NCI-H69 (cell line): ENCODE results near the gene DNAJC5.
"Not testable (repeated sequence)": the region's sequence is repeated elsewhere in the genome, so short reads cannot be mapped to it uniquely, and the experiment has no call there.

ENCODE experiments used
- DNase-seq: peaks from one replicate; lab custom pipeline; 2025; lab: John Stamatoyannopoulos, UW

The DNAJC5 gene

DNA sequence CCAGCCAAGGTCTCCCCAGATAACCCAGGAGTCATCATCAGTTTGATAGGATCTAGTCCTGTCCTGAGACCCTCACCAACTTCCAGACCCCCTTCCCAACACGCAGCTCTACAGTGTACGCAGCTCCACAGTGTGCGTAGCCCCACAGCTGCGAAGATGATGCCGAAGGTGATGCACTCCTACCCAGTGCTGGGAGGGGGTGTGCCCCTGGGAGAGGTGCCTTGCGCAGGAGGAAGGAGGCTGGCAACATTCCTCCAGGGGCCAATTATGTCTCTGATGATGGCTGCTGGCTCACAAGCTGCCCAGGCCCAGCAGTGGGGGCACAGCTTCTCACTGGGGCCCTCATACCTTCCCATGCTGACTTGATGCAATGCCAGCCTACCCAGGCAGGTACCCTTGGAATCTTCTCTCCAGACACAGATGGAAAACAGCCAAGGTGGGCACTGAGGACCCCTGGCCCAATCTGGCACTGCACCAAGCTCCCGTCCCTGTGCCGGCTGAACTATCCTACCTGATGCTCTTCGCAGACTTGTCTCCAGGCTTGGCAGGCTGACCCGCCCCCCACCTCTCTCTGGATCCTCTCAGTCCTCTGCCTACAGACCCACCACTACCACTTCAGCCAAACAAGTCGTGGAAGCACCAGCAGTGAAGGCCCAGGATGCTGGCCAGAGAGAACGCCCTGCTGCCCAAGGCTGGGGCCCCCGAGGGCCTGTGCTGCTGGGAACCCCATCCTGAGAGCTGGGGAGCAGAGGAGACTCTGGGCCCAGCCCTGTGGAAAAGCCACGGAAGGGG, 73.4 kb downstream of the DNAJC5 start:
- no peak for DNase-seq

DNA sequence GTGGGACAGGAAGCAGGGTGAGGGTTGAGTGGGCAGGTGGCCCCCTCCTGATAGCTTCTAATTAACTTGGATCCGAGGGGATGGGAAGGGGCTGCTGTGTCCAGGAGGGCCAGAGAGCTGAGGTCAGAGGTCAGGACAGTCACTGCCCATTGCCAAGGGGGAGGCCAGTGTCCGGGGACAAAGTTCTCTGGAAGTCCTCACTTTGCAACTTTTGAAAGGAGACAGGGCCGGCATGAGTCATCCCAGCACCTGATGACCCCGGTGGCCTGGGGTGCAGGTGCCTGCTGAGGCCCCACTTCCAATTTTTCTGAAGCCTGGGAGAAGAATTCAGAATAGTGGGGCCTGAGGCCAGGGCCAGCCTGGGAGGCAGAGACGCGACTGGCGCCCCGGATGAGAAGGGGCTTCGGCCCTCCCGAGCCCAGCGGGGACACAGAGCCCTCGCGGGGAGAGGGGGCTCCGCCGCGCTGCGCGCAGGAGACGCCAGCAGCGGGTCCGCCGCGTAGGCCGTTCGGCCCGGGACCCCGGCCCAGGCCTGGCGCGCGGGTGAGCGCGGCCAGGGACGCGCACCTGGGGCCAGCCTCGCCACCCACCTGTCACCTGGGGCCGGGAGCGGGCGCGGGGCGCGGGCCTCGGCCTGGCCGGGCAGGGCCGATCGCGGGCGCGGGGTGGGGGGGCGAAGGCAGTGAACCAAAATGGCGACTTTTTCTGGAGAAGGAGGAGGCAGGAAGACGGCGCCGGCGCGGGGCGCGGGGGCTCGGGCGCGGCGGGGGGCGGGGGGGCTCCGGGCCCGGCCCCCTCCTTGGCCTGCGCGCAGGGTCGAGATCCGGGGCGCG, 74.2 kb downstream of the DNAJC5 start:
- peak; percentile 61 for DNase-seq

DNA sequence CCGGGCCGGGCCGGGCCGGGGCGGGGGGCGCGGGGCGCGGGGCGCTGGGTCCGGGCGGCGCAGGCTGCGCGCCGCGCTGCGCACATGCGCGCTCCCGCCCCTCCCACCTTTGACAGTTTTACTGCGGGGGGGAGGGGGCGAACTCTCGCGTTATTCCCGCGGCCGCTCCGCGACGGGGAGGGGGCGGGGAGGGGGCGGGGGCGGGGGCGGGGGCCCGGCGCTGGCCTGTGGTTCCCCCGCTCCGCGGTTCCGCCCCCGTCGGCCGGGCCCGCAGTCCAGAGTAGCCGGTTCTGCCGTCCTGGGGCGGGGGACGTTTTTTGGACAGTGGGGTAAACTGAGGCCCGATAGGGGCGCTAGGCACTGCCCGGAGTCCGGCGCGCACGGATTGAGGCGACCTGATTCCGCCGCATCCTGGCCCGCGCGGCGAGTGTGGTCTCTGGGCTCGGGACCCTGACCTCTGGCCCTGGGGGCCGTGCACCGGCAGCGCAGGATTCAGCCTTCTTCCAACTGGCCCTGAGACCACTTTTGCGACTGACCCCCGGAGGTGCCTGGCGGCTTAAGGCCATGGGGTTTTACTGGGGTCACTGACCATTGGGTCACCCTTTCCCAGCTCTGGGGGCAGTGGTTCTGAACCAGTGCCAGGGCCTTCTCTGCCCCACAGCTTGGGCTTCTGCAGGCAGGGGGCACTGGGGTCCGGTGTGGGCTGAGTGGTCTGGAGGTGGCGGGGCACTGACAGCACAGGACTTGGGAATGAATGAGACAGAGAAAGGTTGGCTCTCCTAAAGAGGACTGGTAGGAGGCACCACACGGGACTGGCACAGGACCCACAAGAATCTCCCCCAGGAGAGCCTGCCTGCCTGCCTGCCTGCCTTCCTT, 75.2 kb downstream of the DNAJC5 start, which contains the start of gene ZNF512B:
TSS of gene ZNF512B (minus strand) at position 93 of the 876 bp plus-strand sequence. CDS start 1,980 bp downstream, outside the sequence.
- DNase-seq, result peak; percentile 86

DNA sequence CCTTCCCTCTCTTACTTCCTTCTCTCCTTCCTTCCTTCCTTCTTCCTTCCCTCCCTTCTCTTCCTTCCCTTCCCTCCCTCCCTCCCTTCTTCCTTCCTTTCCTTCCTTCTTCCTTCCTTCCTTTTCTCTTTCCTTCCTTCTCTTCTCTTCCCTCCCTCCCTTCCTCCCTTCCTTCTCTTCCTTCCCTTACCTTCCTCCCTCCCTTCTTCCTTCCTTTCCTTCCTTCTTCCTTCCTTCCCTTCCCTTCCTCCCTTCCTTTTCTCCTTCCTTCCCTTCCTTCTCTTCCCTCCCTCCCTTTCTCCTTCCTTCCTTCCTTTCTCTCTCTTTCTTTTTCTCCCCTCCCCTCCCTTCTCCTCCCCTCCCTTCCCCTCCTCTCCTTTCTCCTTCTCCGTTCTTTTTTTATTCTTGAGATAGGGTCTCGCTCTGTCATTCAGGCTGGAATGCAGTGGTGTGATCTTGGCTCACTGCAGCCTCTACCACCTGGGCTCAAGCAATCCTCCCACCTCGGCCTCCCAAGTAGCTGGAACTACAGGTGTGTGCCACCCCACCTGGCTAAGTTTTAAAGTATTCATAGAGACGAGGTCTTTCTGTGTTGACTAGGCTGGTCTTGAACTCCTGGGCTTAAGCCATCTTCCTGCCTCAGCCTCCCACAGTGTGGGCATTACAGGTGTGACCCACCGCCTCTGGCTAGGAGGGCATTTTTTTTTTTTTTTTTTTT, 75.9 kb downstream of the DNAJC5 start:
- no peak for DNase-seq

DNA sequence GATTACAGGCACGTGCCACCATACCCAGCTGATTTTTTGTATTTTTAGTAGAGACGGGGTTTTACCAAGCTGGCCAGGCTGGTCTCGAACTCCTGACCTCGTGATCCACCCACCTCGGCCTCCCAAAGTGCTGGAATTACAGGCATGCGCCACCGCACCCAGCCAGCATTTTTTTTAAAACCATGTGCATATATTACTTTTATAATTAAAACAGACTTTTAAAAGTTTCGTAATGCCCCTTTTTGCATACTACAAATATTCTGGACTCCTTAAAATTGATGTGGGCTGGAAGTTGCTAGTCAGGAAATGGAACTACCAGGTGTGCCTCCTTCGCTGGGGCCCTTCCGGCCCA, 77.0 kb downstream of the DNAJC5 start:
- DNase-seq, result not testable (repeated sequence)

DNA sequence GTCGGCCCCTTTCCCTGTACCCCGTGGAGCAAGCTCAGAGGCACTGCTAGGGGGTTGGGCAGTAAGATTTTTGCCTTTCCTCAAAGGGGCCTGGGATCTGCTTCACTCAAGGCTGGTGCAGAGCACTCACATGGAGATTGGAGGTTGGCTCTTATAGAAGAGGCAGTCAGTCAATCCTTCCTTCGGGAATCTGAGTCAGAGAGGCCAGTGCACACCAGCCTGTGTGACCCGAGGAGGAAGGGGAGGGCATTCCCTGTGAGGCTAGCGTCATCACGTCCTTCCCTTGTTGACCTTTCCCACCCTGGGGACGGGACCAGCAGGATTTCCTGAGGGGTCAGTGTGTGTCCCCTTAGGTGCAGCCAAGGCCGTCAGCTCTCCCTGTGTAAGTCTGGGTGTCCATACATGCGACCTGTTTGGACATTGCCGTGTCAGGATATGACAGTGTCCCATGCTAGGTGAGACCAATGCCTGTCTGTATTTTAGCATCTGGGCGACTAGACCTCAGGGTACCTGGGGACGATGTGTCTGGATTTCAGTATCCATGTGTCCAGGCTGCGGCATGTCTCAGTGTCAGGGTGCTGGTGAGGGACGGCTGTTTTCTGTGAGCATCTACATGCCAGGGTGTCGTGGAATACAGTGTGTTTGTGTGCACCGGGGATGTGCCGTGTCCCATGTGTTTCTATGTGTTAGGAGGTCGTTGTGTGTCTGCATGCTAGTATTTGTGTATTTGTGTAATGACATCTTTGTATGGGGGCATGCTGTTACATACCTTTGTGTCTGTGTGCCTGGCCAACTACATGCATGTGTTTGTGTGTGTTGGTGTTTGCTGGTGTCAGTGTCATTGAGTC, 77.6 kb downstream of the DNAJC5 start:
- no peak for DNase-seq

DNA sequence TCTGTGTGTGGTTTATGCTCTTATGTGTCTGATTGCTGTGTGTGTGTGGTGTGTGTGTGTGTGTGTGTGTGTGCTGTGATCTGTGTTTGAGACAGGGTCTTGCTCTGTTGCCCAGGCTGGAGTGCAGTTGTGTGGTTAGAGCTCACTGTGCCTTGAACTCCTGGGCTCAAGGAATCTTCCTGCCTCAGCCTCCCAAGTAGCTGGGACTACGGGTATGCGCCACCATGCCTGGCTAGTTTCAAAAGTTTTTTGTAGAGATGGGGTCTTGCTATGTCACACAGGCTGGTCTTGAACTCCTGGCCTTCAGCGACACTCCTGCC, 78.2 kb downstream of the DNAJC5 start:
- no peak for DNase-seq

DNA sequence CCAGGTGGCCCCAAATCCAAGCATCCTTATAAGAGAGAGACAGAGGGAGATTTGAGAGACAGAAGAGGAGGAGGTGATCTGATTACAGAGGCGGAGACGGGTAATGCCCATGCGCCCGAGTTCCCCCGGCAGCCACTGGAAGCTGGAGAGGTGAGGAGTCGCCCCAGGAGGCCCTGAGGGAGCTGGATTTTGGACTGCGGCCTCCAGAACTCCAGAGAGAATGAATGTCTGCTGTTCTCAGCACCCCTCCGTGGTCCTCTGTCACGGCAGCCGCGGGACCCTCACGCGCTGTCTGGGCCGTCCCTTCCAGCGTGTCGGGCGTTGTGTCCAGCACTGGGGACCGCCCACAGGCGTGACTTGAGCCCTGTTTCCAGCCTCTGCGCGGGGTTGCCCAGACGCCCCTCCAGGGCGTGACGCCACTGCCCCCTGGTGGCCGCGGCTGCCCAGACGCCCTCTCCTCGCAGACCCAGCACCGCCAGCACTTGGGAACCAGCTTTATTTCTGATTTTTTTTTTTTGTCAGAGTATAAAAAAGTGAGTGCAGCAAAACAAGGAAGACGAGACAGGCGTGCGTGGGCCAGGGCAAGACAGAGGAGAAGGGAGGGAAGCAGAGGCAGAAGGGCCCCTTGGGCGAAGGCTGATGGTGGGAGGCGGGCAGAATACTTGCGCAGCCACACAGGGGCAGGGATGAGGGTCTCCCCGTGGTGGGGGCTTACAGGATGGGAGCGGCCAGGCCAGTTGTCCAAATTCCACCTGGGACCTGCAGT, 78.9 kb downstream of the DNAJC5 start:
- DNase-seq, result peak; percentile 72

DNA sequence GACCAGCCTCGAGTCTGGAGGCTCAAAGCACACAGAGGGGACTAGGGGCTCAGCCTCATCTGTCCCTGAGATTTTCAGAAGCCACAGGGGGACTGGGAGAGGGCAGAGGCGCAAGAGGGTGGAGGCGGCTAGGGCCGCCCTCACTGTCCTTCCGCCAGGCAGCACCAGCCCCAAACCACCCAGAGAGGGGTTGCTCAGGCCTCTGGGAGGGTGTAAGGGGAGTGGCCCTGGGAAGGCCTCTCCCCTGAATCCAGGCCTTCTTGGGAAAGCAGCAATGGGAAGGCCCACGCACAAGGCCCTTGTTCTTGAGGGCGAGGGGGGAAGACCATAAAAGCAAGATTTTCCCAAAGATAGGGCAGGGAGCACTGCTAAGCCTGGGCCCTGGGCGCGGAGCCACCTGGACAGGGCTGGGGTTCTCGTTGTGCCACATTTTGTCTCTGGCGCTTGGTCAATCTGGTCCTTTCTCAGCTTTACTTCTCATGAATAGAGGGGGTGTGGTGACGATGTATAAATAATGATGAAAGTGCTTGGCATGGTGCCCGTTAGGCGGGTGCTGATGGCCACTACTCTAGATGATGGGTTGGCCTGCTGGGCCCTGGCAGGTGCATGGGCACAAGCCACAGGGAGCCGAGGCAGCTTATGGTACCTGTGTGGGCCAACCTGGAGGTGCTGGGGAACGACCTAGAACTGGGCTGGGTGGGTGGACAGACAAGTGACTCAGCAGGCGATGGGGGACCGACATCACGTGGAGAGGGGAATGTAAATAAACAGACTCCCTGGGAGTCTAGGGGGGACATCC, 79.7 kb downstream of the DNAJC5 start:
- peak; percentile 95 for DNase-seq

DNA sequence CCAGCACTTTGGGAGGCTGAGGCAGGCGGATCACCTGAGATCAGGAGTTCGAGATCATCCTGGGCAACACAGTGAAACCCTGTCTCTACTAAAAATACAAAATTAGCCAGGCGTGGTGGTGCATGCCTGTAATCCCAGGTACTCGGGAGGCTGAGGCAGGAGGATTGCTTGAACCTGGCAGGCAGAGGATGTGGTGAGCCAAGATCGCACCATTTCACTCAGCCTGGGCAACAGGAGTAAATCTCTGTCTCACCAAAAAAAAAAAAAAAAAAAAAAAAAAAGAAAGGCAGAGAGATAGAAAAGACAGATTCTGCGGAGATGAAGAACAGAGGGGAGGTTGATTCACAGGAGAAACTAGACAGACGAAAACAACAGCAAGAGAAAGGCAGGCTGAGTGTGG, 81.6 kb downstream of the DNAJC5 start:
- DNase-seq, result not testable (repeated sequence)

DNA sequence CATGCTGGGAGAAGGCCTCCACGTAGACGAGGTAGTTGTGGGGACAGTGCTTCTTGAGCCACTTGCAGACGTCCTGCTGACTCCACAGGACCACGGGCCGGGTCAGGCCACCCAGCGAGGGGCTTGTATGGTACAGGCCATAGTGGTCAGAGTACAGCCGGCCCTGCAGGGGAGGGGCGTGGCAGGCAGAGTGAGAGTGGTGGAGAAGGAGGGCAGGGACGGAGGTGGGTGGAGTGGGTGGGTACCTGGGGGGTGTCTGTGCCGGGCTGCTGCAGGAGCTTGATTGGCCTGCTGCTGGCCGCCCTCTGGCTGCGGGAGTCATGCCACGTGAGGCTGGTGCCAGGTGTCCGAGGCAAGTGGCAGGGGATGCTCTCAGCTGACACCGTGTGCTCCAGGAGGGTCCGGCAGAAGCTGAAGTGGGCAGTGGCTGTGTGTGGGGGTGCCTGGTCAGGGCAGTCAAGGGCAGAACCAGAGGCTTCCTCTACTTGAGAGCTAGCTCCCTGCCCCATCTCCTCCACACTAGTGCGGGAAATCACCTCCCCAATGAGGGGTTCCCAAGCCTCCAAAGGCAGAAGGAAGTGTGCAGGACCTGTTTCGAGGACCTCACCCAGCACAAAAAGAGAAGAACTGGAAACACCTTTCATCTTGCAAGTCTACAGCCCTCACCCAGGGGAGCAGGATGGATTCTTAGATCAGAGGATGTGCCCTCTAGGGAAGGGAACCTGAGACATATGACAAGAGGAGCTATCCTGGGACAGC, 82.2 kb downstream of the DNAJC5 start:
- no peak for DNase-seq

DNA sequence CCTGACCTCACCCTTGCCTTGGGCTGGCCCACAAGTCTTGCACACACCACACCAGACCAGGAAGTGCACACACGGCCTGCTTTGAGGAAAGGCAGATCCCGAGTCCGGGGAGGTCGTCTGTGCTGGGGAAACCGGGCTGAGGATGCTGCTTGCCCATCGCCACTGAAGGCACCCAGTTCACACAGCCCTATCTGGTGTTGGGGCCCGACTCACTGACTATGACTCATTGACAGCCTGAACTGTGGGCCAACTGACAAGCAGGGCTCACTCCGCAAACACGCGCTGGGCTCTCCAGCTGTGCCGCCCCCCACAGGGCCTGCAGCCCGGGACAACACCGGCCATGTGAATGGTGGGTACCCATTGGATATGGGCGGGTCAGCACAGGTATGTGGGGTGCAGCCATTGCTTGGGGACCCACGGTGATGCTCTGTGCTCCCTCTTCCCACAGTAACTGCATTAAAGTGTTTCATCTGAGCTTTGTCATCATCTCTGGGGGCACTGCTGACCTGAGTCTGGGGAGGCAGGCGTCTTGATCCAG, 82.9 kb downstream of the DNAJC5 start:
- no peak for DNase-seq

DNA sequence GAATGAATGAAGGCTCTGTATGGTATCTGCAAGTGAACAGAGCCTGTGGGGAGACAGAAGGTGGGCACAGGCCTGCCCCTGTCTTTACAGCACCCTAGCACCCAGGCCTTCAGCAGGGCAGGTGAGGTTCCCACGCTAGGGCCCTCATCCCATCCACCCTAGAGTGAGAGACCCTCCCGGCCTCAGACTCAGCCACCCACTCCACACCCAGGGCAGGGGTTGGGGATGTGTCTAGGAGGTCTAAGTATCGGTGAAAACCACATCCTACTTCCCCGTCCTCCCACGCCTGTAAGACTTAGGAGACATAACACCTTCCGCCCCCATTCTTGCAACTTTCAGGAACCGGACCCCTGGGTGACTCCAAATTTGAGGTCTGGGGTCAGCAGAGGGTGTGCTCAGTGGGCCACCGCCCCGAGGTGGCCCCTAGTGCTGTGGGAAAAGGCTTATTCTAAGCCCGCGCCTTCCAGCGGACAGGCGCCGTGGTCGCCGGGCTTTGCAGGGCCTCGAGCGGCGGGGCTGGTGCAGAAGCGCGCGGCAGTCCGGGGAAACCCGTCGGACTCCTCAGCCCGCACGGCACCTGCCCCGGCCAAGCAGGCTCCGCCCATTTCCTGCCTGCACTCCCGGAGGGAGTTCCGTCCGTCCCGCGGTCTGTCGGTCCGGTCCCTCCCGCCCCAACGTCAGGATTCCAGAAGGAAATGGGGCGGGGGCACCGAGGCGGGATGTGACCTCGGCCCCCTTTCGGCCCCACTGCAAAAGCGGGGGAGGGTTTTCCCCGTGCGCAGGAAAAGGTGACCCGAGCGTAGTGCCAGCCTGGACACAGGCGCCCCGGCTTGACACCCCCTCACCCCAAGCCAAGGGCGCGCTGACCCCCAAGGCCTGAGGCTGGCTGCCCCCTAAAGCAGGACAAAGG, 83.6 kb downstream of the DNAJC5 start:
- DNase-seq, result peak; percentile 69

DNA sequence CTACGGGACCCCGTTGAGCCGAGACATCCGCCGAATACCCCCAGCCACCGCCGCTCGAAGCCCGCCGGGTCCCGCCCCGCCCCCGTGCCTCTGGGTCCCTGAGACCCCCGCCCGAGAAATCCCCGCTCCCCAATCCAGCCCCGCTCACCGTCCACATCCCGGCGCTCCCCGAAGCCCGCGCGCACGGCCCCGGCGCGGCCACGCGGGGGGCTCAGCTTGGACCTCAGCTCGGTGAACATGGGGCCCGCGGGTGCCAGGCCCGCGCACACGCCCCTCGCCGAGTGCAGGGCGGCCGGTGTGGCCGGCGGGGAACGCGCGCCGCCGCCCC, 84.3 kb downstream of the DNAJC5 start:
- DNase-seq, result no peak

DNA sequence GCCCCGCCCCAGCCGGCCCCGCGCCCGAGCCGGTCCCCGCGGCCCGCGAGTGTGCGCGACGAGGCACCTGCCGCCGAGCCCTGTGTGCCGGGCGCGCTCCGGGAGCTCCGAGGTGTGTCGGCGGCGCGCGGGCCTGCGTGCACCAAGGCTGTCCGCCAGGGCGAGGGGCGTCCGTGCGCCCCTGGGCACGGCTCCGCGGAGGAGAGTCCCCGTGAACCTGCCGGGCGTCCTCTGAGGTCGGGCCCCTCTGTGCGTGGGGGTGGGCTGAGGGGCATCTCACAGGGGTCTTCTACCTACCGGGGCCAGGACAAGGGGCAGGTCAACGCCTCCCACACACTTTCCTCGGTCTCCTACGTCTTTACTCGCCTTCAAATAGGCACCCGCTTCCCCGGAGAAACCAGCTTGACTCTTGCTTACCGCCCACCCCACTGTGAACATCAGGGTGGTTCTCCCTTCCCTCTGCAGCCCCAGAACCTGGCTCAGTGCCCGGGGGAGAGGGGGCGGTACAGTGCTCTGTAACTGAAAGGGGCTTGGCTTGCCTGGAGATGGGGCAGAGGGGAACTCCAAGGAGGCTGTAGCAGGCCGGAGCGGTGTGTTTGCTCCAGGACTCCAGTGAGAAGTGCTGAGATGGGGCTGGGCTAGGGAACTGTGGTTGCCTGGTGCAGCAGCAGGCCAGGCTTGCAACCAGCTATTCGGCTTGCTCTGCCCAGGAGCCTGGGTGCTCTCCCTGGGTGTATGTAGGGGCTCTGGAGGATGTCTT, 84.8 kb downstream of the DNAJC5 start, which contains the start of gene SAMD10:
TSS of gene SAMD10 (minus strand) at position 86 of the 760 bp plus-strand sequence. CDS start 175 bp downstream, outside the sequence.
- peak; percentile 79 for DNase-seq

DNA sequence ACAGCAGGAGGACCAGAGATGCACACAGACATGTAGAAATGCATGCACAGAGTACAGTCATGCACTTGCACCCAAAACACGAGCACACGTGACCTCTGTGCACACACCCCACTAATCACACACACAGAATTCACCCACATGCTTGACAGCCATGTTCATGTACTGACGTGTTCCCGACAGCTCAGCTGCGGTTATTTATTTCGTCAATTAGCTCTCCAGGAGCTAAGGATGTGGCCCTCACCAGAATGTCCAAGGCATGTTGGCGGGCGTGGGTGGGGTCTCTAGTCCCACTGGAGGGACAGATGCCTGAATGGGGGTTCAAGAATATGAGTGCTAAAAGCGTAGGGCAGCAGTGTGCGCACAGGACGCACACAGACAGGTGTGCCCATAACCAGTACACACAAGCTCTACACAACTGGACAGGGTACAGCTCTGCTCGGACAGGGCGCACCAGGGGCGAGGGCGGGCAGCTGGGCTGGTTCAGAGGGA, 85.4 kb downstream of the DNAJC5 start:
- peak; percentile 40 for DNase-seq
